Fibroblast of lung (primary cell): ENCODE data around the gene ORAI1. TPM values are rescaled to one million over a fixed set of nuclear protein-coding genes. Genes with fewer than 3 reads are reported as not detected.
A peak's percentile ranks its signal among the peaks of the same experiment; 100 is the strongest.
"Not testable (repeated sequence)": the region's sequence is repeated elsewhere in the genome, so short reads cannot be mapped to it uniquely, and the experiment has no call there.

ENCODE experiments used
- DNase-seq, 2 donors: peaks; one replicate each; pipeline versions ENCODE4 v3.0.0 to v3.0.0-alpha.2; 2010; ENCODE audit warnings: low read depth in 2 of 2
- H2AFZ ChIP-seq: 2 replicates; pipeline ENCODE4 v1.5.1; 2012; ENCODE audit warnings: low read length, control low read depth, inconsistent platforms
- H3K27ac ChIP-seq: 2 replicates; pipeline ENCODE4 v1.5.1; 2011; ENCODE audit warnings: low read length, control low read depth; ENCODE audit not compliant: insufficient read depth
- H3K27me3 ChIP-seq: 2 replicates; pipeline ENCODE4 v1.5.1; 2011; ENCODE audit warnings: mild to moderate bottlenecking, low read length; ENCODE audit not compliant: control insufficient read depth, insufficient read depth
- H3K36me3 ChIP-seq: 2 replicates; pipeline ENCODE4 v1.5.1; 2011; ENCODE audit warnings: low read length; ENCODE audit not compliant: control insufficient read depth, insufficient read depth
- H3K4me1 ChIP-seq: 2 replicates; pipeline ENCODE4 v1.5.1; 2011; ENCODE audit warnings: low read length; ENCODE audit not compliant: control insufficient read depth, insufficient read depth; ENCODE audit errors: extremely low read depth
- H3K4me2 ChIP-seq: 2 replicates; pipeline ENCODE4 v1.5.1; 2011; ENCODE audit warnings: low read length, control low read depth; ENCODE audit not compliant: insufficient read depth; ENCODE audit errors: extremely low read depth
- H3K4me3 ChIP-seq, 4 experiments: fragments of 200-600 bp in 1 of 4; sonication (generic) in 1 of 4; replicated peaks in 1 of 4; 2 replicates each; pipeline ENCODE4 v1.5.1; 2011 to 2016; ENCODE audit warnings: low read length in 4 of 4, low read depth in 3 of 4, mild to moderate bottlenecking in 3 of 4, control low read depth in 2 of 4, inconsistent platforms in 1 of 4, mixed read lengths in 1 of 4; ENCODE audit not compliant: insufficient read depth in 1 of 4; ENCODE audit errors: control extremely low read depth in 1 of 4
- H3K79me2 ChIP-seq: 2 replicates; pipeline ENCODE4 v1.5.1; 2012; ENCODE audit warnings: mild to moderate bottlenecking, low read length, inconsistent platforms; ENCODE audit not compliant: control insufficient read depth, insufficient read depth
- H3K9ac ChIP-seq: 2 replicates; pipeline ENCODE4 v1.5.1; 2011; ENCODE audit warnings: mild to moderate bottlenecking, low read length, control low read depth; ENCODE audit not compliant: insufficient read depth
- H3K9me3 ChIP-seq: 2 replicates; pipeline ENCODE4 v1.5.1; 2012; ENCODE audit warnings: low read depth, low read length; ENCODE audit not compliant: control insufficient read depth, insufficient read depth
- H4K20me1 ChIP-seq: 2 replicates; pipeline ENCODE4 v1.5.1; 2011; ENCODE audit warnings: low read length; ENCODE audit not compliant: control insufficient read depth, insufficient read depth; ENCODE audit errors: extremely low read depth
- CTCF ChIP-seq, 2 donors: IDR thresholded peaks in 1 of 2; conservative IDR thresholded peaks in 1 of 2; 1 replicate in 1 of 2; 2 replicates in 1 of 2; pipeline ENCODE4 v1.5.1; 2011 to 2012; ENCODE audit warnings: low read length in 2 of 2, control low read depth in 1 of 2, inconsistent platforms in 1 of 2, low read depth in 1 of 2, mild to moderate bottlenecking in 1 of 2
- EZH2 ChIP-seq: IDR thresholded peaks from 2 replicates; pipeline ENCODE4 v1.5.1; 2012; ENCODE audit warnings: low read length, control low read depth, mild to moderate bottlenecking; ENCODE audit errors: missing control alignments
- polyA plus RNA-seq, 2 donors: library from polyadenylated mRNA; depleted of rRNA in 1 of 2; stranded (reverse) in 1 of 2; unstranded in 1 of 2; fragments of >200 nt; gene quantifications; 2 replicates each; pipeline ENCODE4 v1.2.1, GENCODE V29; 2011 to 2012; ENCODE audit warnings: missing spikeins in 1 of 2
- total RNA-seq: library from RNA; depleted of rRNA; stranded (reverse); fragments of >200 nt; gene quantifications from 2 replicates; pipeline ENCODE4 v1.2.1, GENCODE V29; 2014

The ORAI1 gene
- total and polyA plus RNA-seq, 2 donors (not counting 1 experiment from before 2014, with no cell fraction given), result 7.4 to 8.1 TPM

GRCh38 chr12:121632069-121632970, 6.0 kb downstream of the ORAI1 start:
- no peak overlapping the region for H3K27ac ChIP-seq

GRCh38 chr12:121633833-121634196, 7.5 kb downstream of the ORAI1 start:
- not testable (repeated sequence) for H3K4me2 ChIP-seq, DNase-seq, H3K9me3 ChIP-seq, H3K4me3 ChIP-seq, H3K36me3 ChIP-seq, H3K9ac ChIP-seq, H2AFZ ChIP-seq, H4K20me1 ChIP-seq, H3K27me3 ChIP-seq, H3K27ac ChIP-seq, H3K4me1 ChIP-seq
- H3K79me2 ChIP-seq, result peaks cover 25% of the 10 kb centered on the region

More at GRCh38 chr12:121632069-121632970, 6.0 kb downstream of the ORAI1 start:
- H3K9ac ChIP-seq, result no peak overlapping the region
- H3K36me3 ChIP-seq, result no peaks in the 10 kb centered on the region
- no peaks in the 10 kb centered on the region for H3K27me3 ChIP-seq
- no peaks in the 10 kb centered on the region for H3K9me3 ChIP-seq
- H3K4me2 ChIP-seq, result no peak overlapping the region
- peaks cover 11% of the 10 kb centered on the region for H3K4me1 ChIP-seq
- peaks cover 33% of the 10 kb centered on the region for H3K79me2 ChIP-seq
- DNase-seq, result peak in 1 of 2 donors; percentile 53
- TF ChIP-seq EZH2 (no peak), CTCF (conservative IDR thresholded peaks at IDR 0.05 in 1 of 2, IDR thresholded peaks at IDR 0.05 in 1 of 2; ENCODE audit: low read depth in 1 of 2, low read length in 2 of 2) (no peak)
- H4K20me1 ChIP-seq, result no peaks in the 10 kb centered on the region
- H2AFZ ChIP-seq, result no peak overlapping the region
- no peak overlapping the region for H3K4me3 ChIP-seq

- Histone ChIP-seq H3K36me3 (no peaks in the 10 kb centered on the region), H2AFZ (no peak overlapping the region), H3K4me3 (no peak overlapping the region), H3K4me2 (no peak overlapping the region), H3K27ac (no peak overlapping the region), H3K9ac (no peak overlapping the region), H4K20me1 (no peaks in the 10 kb centered on the region), H3K9me3 (no peaks in the 10 kb centered on the region), H3K27me3 (no peaks in the 10 kb centered on the region), H3K79me2 (peaks cover 18% of the 10 kb centered on the region), H3K4me1 (peaks cover 4% of the 10 kb centered on the region)
- TF ChIP-seq CTCF (conservative IDR thresholded peaks at IDR 0.05 in 1 of 2, IDR thresholded peaks at IDR 0.05 in 1 of 2; ENCODE audit: low read depth in 1 of 2, low read length in 2 of 2) (no peak), EZH2 (no peak)
- no peak for DNase-seq
Measured at GRCh38 chr12:121634836-121635235, 8.5 kb downstream of the ORAI1 start.
